Esophagus (tissue), 2 donors: ENCODE data around the gene MEIKIN. TPM values are rescaled to one million over a fixed set of nuclear protein-coding genes. Genes with fewer than 3 reads are reported as not detected.

Source experiments
- H3K27ac ChIP-seq, 2 donors: one replicate each; pipeline ENCODE4 v1.5.1; 2013; ENCODE audit warnings: low read depth in 2 of 2, mild to moderate bottlenecking in 2 of 2, inconsistent platforms in 1 of 2, low read length in 1 of 2, moderate library complexity in 1 of 2
- H3K27me3 ChIP-seq, 2 donors: one replicate each; pipeline ENCODE4 v1.6.1; 2013; ENCODE audit warnings: low read length in 2 of 2, control low read depth in 1 of 2, mild to moderate bottlenecking in 1 of 2; ENCODE audit not compliant: insufficient read depth in 2 of 2, control insufficient read depth in 1 of 2
- H3K36me3 ChIP-seq, 2 donors: one replicate each; pipeline ENCODE4 v1.6.1; 2013; ENCODE audit warnings: low read length in 1 of 2; ENCODE audit not compliant: control insufficient read depth in 2 of 2, insufficient read depth in 2 of 2
- H3K4me1 ChIP-seq, 2 donors: one replicate each; pipeline ENCODE4 v1.6.1; 2013; ENCODE audit warnings: low read length in 1 of 2; ENCODE audit not compliant: control insufficient read depth in 2 of 2, insufficient read depth in 2 of 2
- H3K4me3 ChIP-seq, 2 donors: one replicate each; pipeline ENCODE4 v1.5.1; 2013; ENCODE audit warnings: low read length in 2 of 2, mild to moderate bottlenecking in 2 of 2, low read depth in 1 of 2, moderate library complexity in 1 of 2
- H3K9me3 ChIP-seq, 2 donors: one replicate each; pipeline ENCODE4 v1.6.1; 2013; ENCODE audit warnings: mild to moderate bottlenecking in 2 of 2, low read depth in 1 of 2, low read length in 1 of 2, moderate library complexity in 1 of 2; ENCODE audit not compliant: control insufficient read depth in 2 of 2, insufficient read depth in 1 of 2
- WGBS, 2 donors: extraction: QIAGEN DNeasy Blood & Tissue Kit; methylation state at CpG; one replicate each; pipeline ENCODE4 v1.1.7; 2013; 5-methylcytosine and 5-hydroxymethylcytosine counted together
- polyA plus RNA-seq, 2 donors: library from polyadenylated mRNA; stranded (reverse); fragments of 200-250 nt; gene quantifications; one replicate each; pipeline ENCODE4 v1.2.3, GENCODE V29; 2013
- donor health status: healthy with polysubstance abuse.
- donor health status: Bipolar disorder and iron deficiency.

MEIKIN gene
- polyA plus RNA-seq, 2 donors: 0.12 TPM; not detected in 1

GRCh38 chr5:131810510-131811249 lies 134.8 kb downstream of the MEIKIN start:
- H3K36me3 ChIP-seq: no peaks in the 10 kb centered on the region
- no peaks in the 10 kb centered on the region for H3K9me3 ChIP-seq
- no peaks in the 10 kb centered on the region for H3K27me3 ChIP-seq
- no peak overlapping the region for H3K4me3 ChIP-seq
- WGBS, 2 donors: 14% methylated on average over 3 of the region's 3 CpGs
- H3K27ac ChIP-seq: no peak overlapping the region
- no peaks in the 10 kb centered on the region for H3K4me1 ChIP-seq

- peak within 1 kb of the TSS; percentile 93 to 96 for H3K27ac ChIP-seq
- no peaks in the 10 kb centered on the region for H3K27me3 ChIP-seq
- 1% methylated on average over 66 to 79 of the region's 79 CpGs for WGBS, 2 donors
- H3K9me3 ChIP-seq: no peaks in the 10 kb centered on the region
- H3K4me1 ChIP-seq: no peaks in the 10 kb centered on the region
- peak within 1 kb of the TSS; percentile 85 to 91 for H3K4me3 ChIP-seq
- H3K36me3 ChIP-seq: no peaks in the 10 kb centered on the region
These were observed 148.4 kb downstream of the MEIKIN start, which contains the start of gene FNIP1 for GRCh38 chr5:131796793-131797693. Gene FNIP1, minus strand, starts transcription at chr5:131797017. Its CDS starts 96 bp downstream, at chr5:131796921.

- Histone ChIP-seq H3K4me3 (peak overlapping the region; percentile 85 to 91), H3K27ac (peak overlapping the region; percentile 93 to 96), H3K9me3 (no peaks in the 10 kb centered on the region), H3K27me3 (no peaks in the 10 kb centered on the region), H3K4me1 (no peaks in the 10 kb centered on the region), H3K36me3 (no peaks in the 10 kb centered on the region)
- WGBS, 2 donors: 1% methylated on average over 46 to 56 of the region's 56 CpGs
These were observed 149.3 kb downstream of the MEIKIN start for GRCh38 chr5:131795879-131796792.

- WGBS, 2 donors: 40 to 50% methylated on average over 6 of the region's 6 CpGs
- Histone ChIP-seq H3K4me3 (peak overlapping the region in 1 of 2 donors; percentile 85), H3K27me3 (no peaks in the 10 kb centered on the region), H3K9me3 (no peaks in the 10 kb centered on the region), H3K27ac (no peak overlapping the region), H3K4me1 (no peaks in the 10 kb centered on the region), H3K36me3 (no peaks in the 10 kb centered on the region)
These were observed 150.2 kb downstream of the MEIKIN start for GRCh38 chr5:131795228-131795627.

GRCh38 chr5:131794586-131794985 lies 150.9 kb downstream of the MEIKIN start:
- WGBS, 2 donors: 76 to 84% methylated on average over 4 of the region's 4 CpGs
- no peak overlapping the region for H3K4me3 ChIP-seq
- H3K36me3 ChIP-seq: no peaks in the 10 kb centered on the region
- no peaks in the 10 kb centered on the region for H3K4me1 ChIP-seq
- H3K27me3 ChIP-seq: no peaks in the 10 kb centered on the region
- no peak overlapping the region for H3K27ac ChIP-seq
- H3K9me3 ChIP-seq: no peaks in the 10 kb centered on the region

GRCh38 chr5:131792896-131793295 lies 152.6 kb downstream of the MEIKIN start:
- H3K27me3 ChIP-seq: no peaks in the 10 kb centered on the region
- no peaks in the 10 kb centered on the region for H3K9me3 ChIP-seq
- no peaks in the 10 kb centered on the region for H3K36me3 ChIP-seq
- no peaks in the 10 kb centered on the region for H3K4me1 ChIP-seq
- no peak overlapping the region for H3K27ac ChIP-seq
- no peak overlapping the region for H3K4me3 ChIP-seq
- WGBS, 2 donors: 94 to 99% methylated on average over 2 of the region's 2 CpGs

GRCh38 chr5:131791866-131792265 lies 153.6 kb downstream of the MEIKIN start:
- Histone ChIP-seq H3K27ac (no peak overlapping the region), H3K4me1 (no peaks in the 10 kb centered on the region), H3K4me3 (no peak overlapping the region), H3K9me3 (no peaks in the 10 kb centered on the region), H3K36me3 (no peaks in the 10 kb centered on the region), H3K27me3 (no peaks in the 10 kb centered on the region)
- WGBS, 2 donors: 89 to 100% methylated on average over 2 to 6 of the region's 6 CpGs

GRCh38 chr5:131790550-131790949 lies 154.9 kb downstream of the MEIKIN start:
- Histone ChIP-seq H3K27me3 (no peaks in the 10 kb centered on the region), H3K36me3 (no peaks in the 10 kb centered on the region), H3K4me3 (no peak overlapping the region), H3K9me3 (no peaks in the 10 kb centered on the region), H3K27ac (no peak overlapping the region), H3K4me1 (no peaks in the 10 kb centered on the region)
- 89 to 90% methylated on average over 2 of the region's 2 CpGs for WGBS, 2 donors

- 84 to 86% methylated on average over 3 of the region's 3 CpGs for WGBS, 2 donors
- no peaks in the 10 kb centered on the region for H3K36me3 ChIP-seq
- H3K9me3 ChIP-seq: no peaks in the 10 kb centered on the region
- no peak overlapping the region for H3K4me3 ChIP-seq
- no peak overlapping the region for H3K27ac ChIP-seq
- no peaks in the 10 kb centered on the region for H3K27me3 ChIP-seq
- no peaks in the 10 kb centered on the region for H3K4me1 ChIP-seq
These were observed 155.7 kb downstream of the MEIKIN start for GRCh38 chr5:131789765-131790164.
